Liver (tissue), 9 donors: ENCODE results near the gene SIRPB1. TPM values are rescaled to one million over a fixed set of nuclear protein-coding genes. Genes with fewer than 3 reads are reported as not detected.

Experiments
- DNase-seq: peaks from one replicate; pipeline ENCODE4 v3.0.0-alpha.2; 2017; ENCODE audit warnings: low spot score
- H3K27ac ChIP-seq, 2 donors: one replicate each; pipeline ENCODE4 v1.7.0; 2013; ENCODE audit warnings: inconsistent platforms in 2 of 2, low read length in 2 of 2, control low read depth in 1 of 2, low read depth in 1 of 2, mild to moderate bottlenecking in 1 of 2
- H3K27me3 ChIP-seq, 4 donors: one replicate each; pipeline versions ENCODE4 v1.6.1 to v1.7.0; 2013; ENCODE audit warnings: low read length in 3 of 4, inconsistent platforms in 1 of 4, mild to moderate bottlenecking in 1 of 4, moderate library complexity in 1 of 4; ENCODE audit not compliant: control insufficient read depth in 4 of 4, insufficient read depth in 4 of 4
- H3K36me3 ChIP-seq, 4 donors: one replicate each; pipeline versions ENCODE4 v1.6.1 to v1.7.0; 2013; ENCODE audit warnings: low read length in 3 of 4, mild to moderate bottlenecking in 3 of 4, low read depth in 1 of 4, moderate library complexity in 1 of 4; ENCODE audit not compliant: control insufficient read depth in 4 of 4, insufficient read depth in 3 of 4
- H3K4me1 ChIP-seq, 4 donors: one replicate each; pipeline versions ENCODE4 v1.6.1 to v1.7.0; 2013; ENCODE audit warnings: low read length in 3 of 4, mild to moderate bottlenecking in 3 of 4, moderate library complexity in 1 of 4; ENCODE audit not compliant: control insufficient read depth in 4 of 4, insufficient read depth in 4 of 4
- H3K4me3 ChIP-seq, 3 donors: one replicate each; pipeline versions ENCODE4 v1.6.1 to v1.7.0; 2013; ENCODE audit warnings: low read length in 3 of 3, control low read depth in 1 of 3, low read depth in 1 of 3, mild to moderate bottlenecking in 1 of 3
- H3K9ac ChIP-seq, 2 donors: one replicate each; pipeline ENCODE4 v1.7.0; 2013; ENCODE audit warnings: low read length in 2 of 2, mild to moderate bottlenecking in 2 of 2, moderate library complexity in 2 of 2, control low read depth in 1 of 2, low read depth in 1 of 2
- H3K9me3 ChIP-seq, 4 donors: one replicate each; pipeline versions ENCODE4 v1.6.1 to v1.7.0; 2013; ENCODE audit warnings: low read length in 3 of 4; ENCODE audit not compliant: control insufficient read depth in 4 of 4
- EGR1 ChIP-seq, 2 donors: IDR thresholded peaks; 2 replicates each; pipeline ENCODE4 v1.6.1; 2016 to 2018; ENCODE audit warnings: antibody characterized with exemption in 2 of 2, low read depth in 2 of 2
- FOXA1 ChIP-seq: IDR thresholded peaks from 2 replicates; pipeline ENCODE4 v1.6.1; 2016; ENCODE audit warnings: antibody characterized with exemption
- FOXA2 ChIP-seq: IDR thresholded peaks from 2 replicates; pipeline ENCODE4 v1.6.1; 2016; ENCODE audit warnings: antibody characterized with exemption
- GABPA ChIP-seq, 2 donors: IDR thresholded peaks in 1 of 2; conservative IDR thresholded peaks in 1 of 2; 2 replicates each; pipeline ENCODE4 v1.6.1; 2016; ENCODE audit warnings: antibody characterized with exemption in 2 of 2, mild to moderate bottlenecking in 1 of 2, moderate library complexity in 1 of 2
- HNF4A ChIP-seq, 2 donors: conservative IDR thresholded peaks; 2 replicates each; pipeline ENCODE4 v1.6.1; 2016; ENCODE audit warnings: antibody characterized with exemption in 2 of 2, mild to moderate bottlenecking in 2 of 2
- HNF4G ChIP-seq: IDR thresholded peaks from 2 replicates; pipeline ENCODE4 v1.6.1; 2016; ENCODE audit warnings: antibody characterized with exemption
- JUND ChIP-seq, 2 donors: IDR thresholded peaks; 2 replicates each; pipeline ENCODE4 v1.6.1; 2016; ENCODE audit warnings: antibody characterized with exemption in 2 of 2
- NR2F2 ChIP-seq: IDR thresholded peaks from 2 replicates; pipeline ENCODE4 v1.6.1; 2016; ENCODE audit warnings: antibody characterized with exemption
- RAD21 ChIP-seq, 2 donors: IDR thresholded peaks; 2 replicates each; pipeline ENCODE4 v1.6.1; 2016; ENCODE audit warnings: antibody characterized with exemption in 2 of 2, mild to moderate bottlenecking in 2 of 2
- RXRA ChIP-seq, 2 donors: IDR thresholded peaks; 2 replicates each; pipeline ENCODE4 v1.6.1; 2017 to 2018; ENCODE audit warnings: antibody characterized with exemption in 2 of 2, mild to moderate bottlenecking in 1 of 2
- SP1 ChIP-seq: IDR thresholded peaks from 2 replicates; pipeline ENCODE4 v1.6.1; 2018; ENCODE audit warnings: antibody characterized with exemption, mild to moderate bottlenecking
- YY1 ChIP-seq: IDR thresholded peaks from 2 replicates; pipeline ENCODE4 v1.6.1; 2016; ENCODE audit warnings: antibody characterized with exemption, mild to moderate bottlenecking
- WGBS: extraction: QIAGEN DNeasy Blood & Tissue Kit; methylation state at CpG from one replicate; pipeline ENCODE4 v1.1.7; 2013; 5-methylcytosine and 5-hydroxymethylcytosine counted together
- polyA plus RNA-seq, 2 donors: library from polyadenylated mRNA; stranded (reverse) in 1 of 2; unstranded in 1 of 2; fragments of 200-250 nt in 1 of 2; fragments of >200 nt in 1 of 2; fragmentation: Nextera tagmentation in 1 of 2; extraction: Ambion mirVana in 1 of 2; gene quantifications; one replicate each; pipeline versions ENCODE4 v1.2.1 to v1.2.3, GENCODE V29; 2013 to 2015
- total RNA-seq, 2 donors: library from RNA; depleted of rRNA; stranded (reverse); fragments of >200 nt; gene quantifications; one replicate each; pipeline ENCODE4 v1.2.3, GENCODE V29; 2014
- TF ChIP-seq, protein P1 (sequence below): IDR thresholded peaks from 2 replicates; pipeline ENCODE4 v1.6.1; 2016; ENCODE audit warnings: antibody characterized with exemption
- TF ChIP-seq, protein P2 (sequence below): IDR thresholded peaks from 2 replicates; pipeline ENCODE4 v1.6.1; 2016; ENCODE audit warnings: antibody characterized with exemption
- TF ChIP-seq, protein P3 (sequence below): fragments of 150-350 bp; IDR thresholded peaks from 2 replicates; pipeline ENCODE4 v1.5.1; 2017; ENCODE audit warnings: improper control_type of control experiment, low read depth, low read length; ENCODE audit not compliant: missing input control
- TF ChIP-seq, protein P4 (sequence below): IDR thresholded peaks from 2 replicates; pipeline ENCODE4 v1.6.1; 2016; ENCODE audit warnings: antibody characterized with exemption
- TF ChIP-seq, protein P5 (sequence below): IDR thresholded peaks from 2 replicates; pipeline ENCODE4 v1.6.1; 2016; ENCODE audit warnings: antibody characterized with exemption, mild to moderate bottlenecking
- donor health status: healthy.
- donor health status: healthy.
- donor health status: healthy.
- donor health status: healthy.
- donor health status: healthy.

SIRPB1 gene
- total and polyA plus RNA-seq, 4 donors, result 0.47 to 4.4 (median 1.4) TPM

DNA sequence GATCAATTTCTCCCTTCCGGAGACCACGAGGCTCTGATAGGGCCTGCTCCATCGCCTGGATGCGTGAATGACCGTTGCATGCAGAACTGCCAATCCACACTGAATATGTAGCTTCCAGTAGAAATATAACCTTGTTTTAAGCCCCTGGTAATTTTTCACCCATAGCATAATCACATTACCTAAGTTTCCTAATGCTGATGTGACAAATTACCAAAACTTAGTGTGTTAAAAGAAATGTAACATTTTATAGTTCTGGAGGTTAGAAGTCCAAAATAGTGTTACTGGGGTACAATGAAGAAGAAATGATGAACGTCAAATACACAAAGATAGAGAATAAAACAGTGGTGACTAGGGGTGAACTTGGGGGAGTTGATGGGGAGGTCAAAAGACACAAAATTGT lies 40.3 kb downstream of the SIRPB1 start:
- H3K9me3 ChIP-seq, result no peaks in the 10 kb centered on the region
- no peak for DNase-seq
- no peak overlapping the region for H3K9ac ChIP-seq
- no peaks in the 10 kb centered on the region for H3K36me3 ChIP-seq
- WGBS, result 89% methylated on average over 6 of the region's 6 CpGs
- TF ChIP-seq HNF4G (no peak), JUND (IDR thresholded peaks at IDR 0.05) (no peak), FOXA2 (no peak), NR2F2 (no peak), GABPA (IDR thresholded peaks at IDR 0.05 in 1 of 2, conservative IDR thresholded peaks at IDR 0.05 in 1 of 2) (no peak), EGR1 (IDR thresholded peaks at IDR 0.05; ENCODE audit: low read depth in 2 of 2) (no peak), FOXA1 (no peak), RXRA (IDR thresholded peaks at IDR 0.05) (no peak), YY1 (no peak), RAD21 (IDR thresholded peaks at IDR 0.05) (no peak)
- TF ChIP-seq, protein P1, sequence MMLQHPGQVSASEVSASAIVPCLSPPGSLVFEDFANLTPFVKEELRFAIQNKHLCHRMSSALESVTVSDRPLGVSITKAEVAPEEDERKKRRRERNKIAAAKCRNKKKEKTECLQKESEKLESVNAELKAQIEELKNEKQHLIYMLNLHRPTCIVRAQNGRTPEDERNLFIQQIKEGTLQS, result no peak
- TF ChIP-seq, protein P2, sequence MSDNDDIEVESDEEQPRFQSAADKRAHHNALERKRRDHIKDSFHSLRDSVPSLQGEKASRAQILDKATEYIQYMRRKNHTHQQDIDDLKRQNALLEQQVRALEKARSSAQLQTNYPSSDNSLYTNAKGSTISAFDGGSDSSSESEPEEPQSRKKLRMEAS, result no peak
- TF ChIP-seq, protein P3, sequence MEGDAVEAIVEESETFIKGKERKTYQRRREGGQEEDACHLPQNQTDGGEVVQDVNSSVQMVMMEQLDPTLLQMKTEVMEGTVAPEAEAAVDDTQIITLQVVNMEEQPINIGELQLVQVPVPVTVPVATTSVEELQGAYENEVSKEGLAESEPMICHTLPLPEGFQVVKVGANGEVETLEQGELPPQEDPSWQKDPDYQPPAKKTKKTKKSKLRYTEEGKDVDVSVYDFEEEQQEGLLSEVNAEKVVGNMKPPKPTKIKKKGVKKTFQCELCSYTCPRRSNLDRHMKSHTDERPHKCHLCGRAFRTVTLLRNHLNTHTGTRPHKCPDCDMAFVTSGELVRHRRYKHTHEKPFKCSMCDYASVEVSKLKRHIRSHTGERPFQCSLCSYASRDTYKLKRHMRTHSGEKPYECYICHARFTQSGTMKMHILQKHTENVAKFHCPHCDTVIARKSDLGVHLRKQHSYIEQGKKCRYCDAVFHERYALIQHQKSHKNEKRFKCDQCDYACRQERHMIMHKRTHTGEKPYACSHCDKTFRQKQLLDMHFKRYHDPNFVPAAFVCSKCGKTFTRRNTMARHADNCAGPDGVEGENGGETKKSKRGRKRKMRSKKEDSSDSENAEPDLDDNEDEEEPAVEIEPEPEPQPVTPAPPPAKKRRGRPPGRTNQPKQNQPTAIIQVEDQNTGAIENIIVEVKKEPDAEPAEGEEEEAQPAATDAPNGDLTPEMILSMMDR, result no peak
- TF ChIP-seq, protein P4, sequence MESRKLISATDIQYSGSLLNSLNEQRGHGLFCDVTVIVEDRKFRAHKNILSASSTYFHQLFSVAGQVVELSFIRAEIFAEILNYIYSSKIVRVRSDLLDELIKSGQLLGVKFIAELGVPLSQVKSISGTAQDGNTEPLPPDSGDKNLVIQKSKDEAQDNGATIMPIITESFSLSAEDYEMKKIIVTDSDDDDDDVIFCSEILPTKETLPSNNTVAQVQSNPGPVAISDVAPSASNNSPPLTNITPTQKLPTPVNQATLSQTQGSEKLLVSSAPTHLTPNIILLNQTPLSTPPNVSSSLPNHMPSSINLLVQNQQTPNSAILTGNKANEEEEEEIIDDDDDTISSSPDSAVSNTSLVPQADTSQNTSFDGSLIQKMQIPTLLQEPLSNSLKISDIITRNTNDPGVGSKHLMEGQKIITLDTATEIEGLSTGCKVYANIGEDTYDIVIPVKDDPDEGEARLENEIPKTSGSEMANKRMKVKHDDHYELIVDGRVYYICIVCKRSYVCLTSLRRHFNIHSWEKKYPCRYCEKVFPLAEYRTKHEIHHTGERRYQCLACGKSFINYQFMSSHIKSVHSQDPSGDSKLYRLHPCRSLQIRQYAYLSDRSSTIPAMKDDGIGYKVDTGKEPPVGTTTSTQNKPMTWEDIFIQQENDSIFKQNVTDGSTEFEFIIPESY, result no peak
- no peaks in the 10 kb centered on the region for H3K27me3 ChIP-seq
- H3K27ac ChIP-seq, result no peak overlapping the region
- H3K4me1 ChIP-seq, result no peaks in the 10 kb centered on the region
- no peak overlapping the region for H3K4me3 ChIP-seq

DNA sequence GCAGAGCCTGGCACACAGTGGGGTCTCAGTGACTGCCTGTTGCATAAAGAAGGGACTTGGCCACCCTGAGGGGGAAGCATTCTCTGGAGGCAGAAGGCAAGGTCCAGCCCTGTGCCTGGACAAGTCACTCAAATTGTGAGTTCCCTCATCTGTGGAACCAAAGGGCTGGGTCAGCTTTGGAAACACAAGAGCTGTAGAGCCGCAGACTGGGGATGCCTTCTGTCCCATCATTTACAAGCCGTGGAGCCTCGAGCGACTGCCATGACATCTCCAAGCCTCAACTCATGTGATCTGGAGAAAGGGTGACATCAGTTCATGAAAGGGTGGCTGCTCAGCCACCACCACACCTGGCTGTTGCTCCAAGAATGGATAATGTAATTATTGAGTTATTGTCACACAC lies 41.9 kb downstream of the SIRPB1 start:
- H3K4me1 ChIP-seq, result no peaks in the 10 kb centered on the region
- 83% methylated on average over 4 of the region's 4 CpGs for WGBS
- H3K9ac ChIP-seq, result no peak overlapping the region
- no peak overlapping the region for H3K4me3 ChIP-seq
- no peaks in the 10 kb centered on the region for H3K27me3 ChIP-seq
- TF ChIP-seq, protein P4, result no peak
- TF ChIP-seq RXRA (IDR thresholded peaks at IDR 0.05) (no peak), FOXA2 (no peak), YY1 (no peak), RAD21 (IDR thresholded peaks at IDR 0.05) (no peak), HNF4A (conservative IDR thresholded peaks at IDR 0.05) (no peak), SP1 (no peak), NR2F2 (no peak), FOXA1 (no peak), HNF4G (no peak)
- TF ChIP-seq, protein P3, result no peak
- TF ChIP-seq, protein P2, result no peak
- TF ChIP-seq, protein P5, sequence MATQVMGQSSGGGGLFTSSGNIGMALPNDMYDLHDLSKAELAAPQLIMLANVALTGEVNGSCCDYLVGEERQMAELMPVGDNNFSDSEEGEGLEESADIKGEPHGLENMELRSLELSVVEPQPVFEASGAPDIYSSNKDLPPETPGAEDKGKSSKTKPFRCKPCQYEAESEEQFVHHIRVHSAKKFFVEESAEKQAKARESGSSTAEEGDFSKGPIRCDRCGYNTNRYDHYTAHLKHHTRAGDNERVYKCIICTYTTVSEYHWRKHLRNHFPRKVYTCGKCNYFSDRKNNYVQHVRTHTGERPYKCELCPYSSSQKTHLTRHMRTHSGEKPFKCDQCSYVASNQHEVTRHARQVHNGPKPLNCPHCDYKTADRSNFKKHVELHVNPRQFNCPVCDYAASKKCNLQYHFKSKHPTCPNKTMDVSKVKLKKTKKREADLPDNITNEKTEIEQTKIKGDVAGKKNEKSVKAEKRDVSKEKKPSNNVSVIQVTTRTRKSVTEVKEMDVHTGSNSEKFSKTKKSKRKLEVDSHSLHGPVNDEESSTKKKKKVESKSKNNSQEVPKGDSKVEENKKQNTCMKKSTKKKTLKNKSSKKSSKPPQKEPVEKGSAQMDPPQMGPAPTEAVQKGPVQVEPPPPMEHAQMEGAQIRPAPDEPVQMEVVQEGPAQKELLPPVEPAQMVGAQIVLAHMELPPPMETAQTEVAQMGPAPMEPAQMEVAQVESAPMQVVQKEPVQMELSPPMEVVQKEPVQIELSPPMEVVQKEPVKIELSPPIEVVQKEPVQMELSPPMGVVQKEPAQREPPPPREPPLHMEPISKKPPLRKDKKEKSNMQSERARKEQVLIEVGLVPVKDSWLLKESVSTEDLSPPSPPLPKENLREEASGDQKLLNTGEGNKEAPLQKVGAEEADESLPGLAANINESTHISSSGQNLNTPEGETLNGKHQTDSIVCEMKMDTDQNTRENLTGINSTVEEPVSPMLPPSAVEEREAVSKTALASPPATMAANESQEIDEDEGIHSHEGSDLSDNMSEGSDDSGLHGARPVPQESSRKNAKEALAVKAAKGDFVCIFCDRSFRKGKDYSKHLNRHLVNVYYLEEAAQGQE, result no peak
- TF ChIP-seq, protein P1, result no peak
- no peak for DNase-seq
- no peaks in the 10 kb centered on the region for H3K36me3 ChIP-seq
- H3K9me3 ChIP-seq, result no peaks in the 10 kb centered on the region
- no peak overlapping the region for H3K27ac ChIP-seq
